Measurements from ENCODE around the gene PLA2G4A. TPM values are rescaled to one million over a fixed set of nuclear protein-coding genes. Genes with fewer than 3 reads are reported as not detected.

Gene PLA2G4A
- total and polyA plus RNA-seq, 2 donors (not counting 1 experiment from before 2014, with no cell fraction given), result 0.15 TPM; not detected in 1

GRCh38 chr1:186993996-186994395 lies 165.2 kb downstream of the PLA2G4A start:
- no peaks in the 10 kb centered on the region for H3K27me3 ChIP-seq (replicated peaks in 1 of 4; ENCODE audit: control extremely low read depth in 1 of 4, control insufficient read depth in 3 of 4, insufficient read depth in 4 of 4, low read length in 3 of 4)
- H3K9ac ChIP-seq (ENCODE audit: low read length), result no peak overlapping the region
- H3K4me1 ChIP-seq (ENCODE audit: control insufficient read depth in 2 of 2, insufficient read depth in 2 of 2, low read length in 2 of 2), result no peaks in the 10 kb centered on the region
- no peak overlapping the region for H3K4me2 ChIP-seq (replicated peaks; ENCODE audit: low read depth, low read length, poor library complexity, severe bottlenecking)
- ChIA-PET POLR2A (no interaction called here), CTCF (interaction anchor here (1.3 to 1.8 kb wide), 2 partner anchors 12 to 18 kb away, joined by 3 to 4 read pairs; no protein-coding TSS in a partner anchor)
- H3K36me3 ChIP-seq (replicated peaks in 1 of 2; ENCODE audit: control extremely low read depth in 1 of 2, control insufficient read depth in 1 of 2, extremely low read depth in 1 of 2, insufficient read depth in 2 of 2, low read length in 1 of 2), result no peaks in the 10 kb centered on the region
- Mint-ChIP-seq H3K4me1 (no peaks in the 10 kb centered on the region), H3K4me3 (no peak overlapping the region), H3K27ac (no peak overlapping the region), H3K27me3 (no peaks in the 10 kb centered on the region), H3K9me3 (ENCODE audit: insufficient read depth) (no peaks in the 10 kb centered on the region)
- H3K9me3 ChIP-seq (ENCODE audit: control extremely low read depth in 1 of 3, control insufficient read depth in 2 of 3, insufficient read depth in 1 of 3, low read length in 2 of 3), result no peaks in the 10 kb centered on the region
- H3K4me3 ChIP-seq (ENCODE audit: control extremely low read depth in 1 of 5, extremely low read depth in 1 of 5, insufficient read depth in 1 of 5, low read depth in 2 of 5, low read length in 4 of 5), result no peak overlapping the region
- no peak overlapping the region for H2AFZ ChIP-seq (ENCODE audit: insufficient read depth, low read depth, low read length, poor library complexity, severe bottlenecking)
- H4K20me1 ChIP-seq (ENCODE audit: control insufficient read depth, insufficient read depth, low read length, poor library complexity, severe bottlenecking), result no peaks in the 10 kb centered on the region
- no peaks in the 10 kb centered on the region for H3K79me2 ChIP-seq (ENCODE audit: control insufficient read depth, insufficient read depth, low read length)
- ATAC-seq (ENCODE audit: low read depth), result no peak
- intact Hi-C loops (cut with micrococcal nuclease), result no loop called here
- WGBS (ENCODE audit: insufficient coverage), result 90% methylated on average over 1 of the region's 3 CpGs
- no peak overlapping the region for H3K27ac ChIP-seq (ENCODE audit: low read length in 2 of 2)
- TF ChIP-seq CTCF (IDR thresholded peaks at IDR 0.05), result no peak
- no peak for TF ChIP-seq EZH2 (IDR thresholded peaks at IDR 0.05; ENCODE audit: borderline replicate concordance, insufficient read depth, low read depth, low read length, poor library complexity, severe bottlenecking)
- no peak for DNase-seq

- TF ChIP-seq EZH2 (IDR thresholded peaks at IDR 0.05; ENCODE audit: borderline replicate concordance, insufficient read depth, low read depth, low read length, poor library complexity, severe bottlenecking) (no peak), CTCF (IDR thresholded peaks at IDR 0.05) (no peak)
- Histone ChIP-seq H3K9ac (ENCODE audit: low read length) (no peak overlapping the region), H3K27ac (ENCODE audit: low read length in 2 of 2) (no peak overlapping the region), H3K36me3 (replicated peaks in 1 of 2; ENCODE audit: control extremely low read depth in 1 of 2, control insufficient read depth in 1 of 2, extremely low read depth in 1 of 2, insufficient read depth in 2 of 2, low read length in 1 of 2) (no peaks in the 10 kb centered on the region), H4K20me1 (ENCODE audit: control insufficient read depth, insufficient read depth, low read length, poor library complexity, severe bottlenecking) (no peaks in the 10 kb centered on the region), H3K4me1 (ENCODE audit: control insufficient read depth in 2 of 2, insufficient read depth in 2 of 2, low read length in 2 of 2) (no peaks in the 10 kb centered on the region), H3K4me3 (ENCODE audit: control extremely low read depth in 1 of 5, extremely low read depth in 1 of 5, insufficient read depth in 1 of 5, low read depth in 2 of 5, low read length in 4 of 5) (no peak overlapping the region), H2AFZ (ENCODE audit: insufficient read depth, low read depth, low read length, poor library complexity, severe bottlenecking) (no peak overlapping the region), H3K27me3 (replicated peaks in 1 of 4; ENCODE audit: control extremely low read depth in 1 of 4, control insufficient read depth in 3 of 4, insufficient read depth in 4 of 4, low read length in 3 of 4) (no peaks in the 10 kb centered on the region), H3K79me2 (ENCODE audit: control insufficient read depth, insufficient read depth, low read length) (no peaks in the 10 kb centered on the region), H3K4me2 (replicated peaks; ENCODE audit: low read depth, low read length, poor library complexity, severe bottlenecking) (no peak overlapping the region), H3K9me3 (ENCODE audit: control extremely low read depth in 1 of 3, control insufficient read depth in 2 of 3, insufficient read depth in 1 of 3, low read length in 2 of 3) (no peaks in the 10 kb centered on the region)
- Mint-ChIP-seq H3K4me3 (no peak overlapping the region), H3K4me1 (no peaks in the 10 kb centered on the region), H3K27me3 (no peaks in the 10 kb centered on the region), H3K9me3 (ENCODE audit: insufficient read depth) (no peaks in the 10 kb centered on the region), H3K27ac (no peak overlapping the region)
- CTCF ChIA-PET, result interaction anchor here (0.6 to 1.8 kb wide), 2 partner anchors 9 to 17 kb away, joined by 3 to 4 read pairs; no protein-coding TSS in a partner anchor
- intact Hi-C loops (cut with micrococcal nuclease), result no loop called here
- ATAC-seq (ENCODE audit: low read depth) (no peak), DNase-seq (no peak)
- WGBS (ENCODE audit: insufficient coverage), result no CpG with 5 or more reads among the region's 1 CpG
- POLR2A ChIA-PET, result no interaction called here
These were observed 166.1 kb downstream of the PLA2G4A start for GRCh38 chr1:186994897-186995296.

Measured in B cell (primary cell).